GM12878 (cell line): ENCODE measurements around the gene UBR2. TPM values are rescaled to one million over a fixed set of nuclear protein-coding genes. Genes with fewer than 3 reads are reported as not detected.
"Not testable (repeated sequence)": the region's sequence is repeated elsewhere in the genome, so short reads cannot be mapped to it uniquely, and the experiment has no call there.

ENCODE experiments used
- ATAC-seq: fragments of 200-7000 bp; cut with Tn5 transposase; 3 replicates; pipeline ENCODE4 v1.9.1; 2020; ENCODE audit warnings: mild to moderate bottlenecking, moderate library complexity
- BruUV-seq: library from RNA; stranded (reverse); fragments of 400-500 nt; replicated peaks from 2 replicates; lab custom pipeline; 2021; lab: Mats Ljungman, UMichigan
- CTCF ChIA-PET: fragments of 300-600 bp; sonication (Branson Sonifier 250); formaldehyde crosslinking; extraction: SDS; loops from one replicate; lab custom pipeline; 2021; ENCODE audit warnings: inconsistent platforms; lab: Yijun Ruan, JAX
- POLR2A ChIA-PET: fragments of 350-600 bp; formaldehyde crosslinking; extraction: SDS; loops from one replicate; lab custom pipeline; 2021; ENCODE audit warnings: inconsistent platforms; lab: Charles Lee
- RAD21 ChIA-PET: fragments of 300-600 bp; sonication (Branson Sonifier 250); formaldehyde crosslinking; loops from one replicate; lab custom pipeline; 2023; ENCODE audit warnings: antibody characterized with exemption; ENCODE audit not compliant: unreplicated experiment; lab: Charles Lee
- SMC1A ChIA-PET: fragments of 300-600 bp; sonication (Branson Sonifier 250); formaldehyde crosslinking; loops from one replicate; lab custom pipeline; 2023; ENCODE audit not compliant: unreplicated experiment, uncharacterized antibody; lab: Charles Lee
- DNase-seq: peaks from one replicate; pipeline ENCODE4 v3.0.0-alpha.2; 2011; ENCODE audit warnings: low read depth, low spot score
- FAIRE-seq: peaks from 3 replicates; lab custom pipeline; 2011; peaks lifted over from hg19 to GRCh38; lab: Jason Lieb, UNC
- H2AFZ ChIP-seq: 2 replicates; pipeline ENCODE4 v1.6.0; 2011; ENCODE audit warnings: low read depth, low read length, control low read depth; ENCODE audit not compliant: control insufficient read depth
- H3K27ac ChIP-seq: 2 replicates; pipeline ENCODE4 v1.5.1; 2011; ENCODE audit warnings: control low read depth; ENCODE audit not compliant: control insufficient read depth, insufficient read depth
- H3K27me3 ChIP-seq, 2 experiments: replicated peaks in 1 of 2; 2 replicates each; pipeline versions ENCODE4 v1.6.0 to v1.6.1; 2011; ENCODE audit warnings: low read length in 1 of 2; ENCODE audit not compliant: control insufficient read depth in 2 of 2, insufficient read depth in 2 of 2
- H3K36me3 ChIP-seq, 2 experiments: 2 replicates each; pipeline ENCODE4 v1.5.1; 2011; ENCODE audit warnings: low read length in 1 of 2; ENCODE audit not compliant: control insufficient read depth in 2 of 2, insufficient read depth in 2 of 2
- H3K4me1 ChIP-seq: 2 replicates; pipeline ENCODE4 v1.6.1; 2011; ENCODE audit warnings: mild to moderate bottlenecking, low read length, moderate library complexity, mixed read lengths; ENCODE audit not compliant: control insufficient read depth, insufficient read depth
- H3K4me2 ChIP-seq: 2 replicates; pipeline ENCODE4 v1.6.0; 2011; ENCODE audit warnings: control low read depth; ENCODE audit not compliant: control insufficient read depth, insufficient read depth
- H3K4me3 ChIP-seq: fragments of 200-600 bp; sonication (generic); 2 replicates; pipeline ENCODE4 v1.5.1; 2016
- H3K79me2 ChIP-seq: 2 replicates; pipeline ENCODE4 v1.6.0; 2011; ENCODE audit warnings: low read length; ENCODE audit not compliant: control insufficient read depth, insufficient read depth
- H3K9ac ChIP-seq: 2 replicates; pipeline ENCODE4 v1.8.0; 2011; ENCODE audit warnings: low read length, control low read depth, mixed read lengths; ENCODE audit not compliant: control insufficient read depth, insufficient read depth
- H3K9me3 ChIP-seq: replicated peaks from 3 replicates; pipeline ENCODE4 v1.5.1; 2011; ENCODE audit warnings: mild to moderate bottlenecking, low read length; ENCODE audit not compliant: control insufficient read depth, insufficient read depth
- H4K20me1 ChIP-seq: 2 replicates; pipeline ENCODE4 v1.6.0; 2011; ENCODE audit not compliant: control insufficient read depth, insufficient read depth
- CREM ChIP-seq: IDR thresholded peaks from 2 replicates; pipeline ENCODE4 v1.6.1; 2014; ENCODE audit warnings: antibody characterized with exemption, low read depth
- EP300 ChIP-seq, 2 experiments: fragments of 150-350 bp in 1 of 2; IDR thresholded peaks; 2 replicates each; pipeline ENCODE4 v1.6.1; 2011 to 2012; ENCODE audit warnings: low read depth in 2 of 2, low read length in 2 of 2, borderline replicate concordance in 1 of 2, improper control_type of control experiment in 1 of 2, inconsistent platforms in 1 of 2; ENCODE audit not compliant: control insufficient read depth in 1 of 2
- GATAD2B ChIP-seq: fragments of 450-650 bp; conservative IDR thresholded peaks from 2 replicates; pipeline ENCODE4 v1.6.1; 2017; ENCODE audit warnings: low read depth, mild to moderate bottlenecking, moderate library complexity
- MXI1 ChIP-seq: fragments of 150-350 bp; IDR thresholded peaks from 2 replicates; pipeline ENCODE4 v1.6.1; 2011; ENCODE audit warnings: low read depth, mild to moderate bottlenecking, inconsistent platforms, low read length, improper control_type of control experiment
- POLR2AphosphoS5 ChIP-seq: IDR thresholded peaks from 2 replicates; pipeline ENCODE4 v1.6.1; 2011; ENCODE audit warnings: mild to moderate bottlenecking, low read length, inconsistent platforms
- RCOR1 ChIP-seq: conservative IDR thresholded peaks from 2 replicates; pipeline ENCODE4 v1.6.1; 2012; ENCODE audit warnings: low read depth, low read length, improper control_type of control experiment
- TCF3 ChIP-seq: IDR thresholded peaks from 2 replicates; pipeline ENCODE4 v1.6.1; 2012; ENCODE audit warnings: low read depth, mild to moderate bottlenecking, low read length, borderline replicate concordance; ENCODE audit not compliant: insufficient read depth
- YY1 ChIP-seq: IDR thresholded peaks from 2 replicates; pipeline ENCODE4 v1.6.1; 2011; ENCODE audit warnings: low read depth, mild to moderate bottlenecking, low read length
- ZNF24 ChIP-seq: fragments of 450-650 bp; IDR thresholded peaks from 2 replicates; pipeline ENCODE4 v1.6.1; 2017; ENCODE audit warnings: antibody characterized with exemption, mild to moderate bottlenecking
- ZNF384 ChIP-seq: IDR thresholded peaks from 2 replicates; pipeline ENCODE4 v1.6.1; 2012; ENCODE audit warnings: low read depth, mild to moderate bottlenecking, low read length, improper control_type of control experiment, borderline replicate concordance
- WGBS: methylation state at CpG from one replicate; pipeline ENCODE4 v1.1.6; 2016; ENCODE audit warnings: low lambda C conversion rate; ENCODE audit not compliant: insufficient replicate concordance, insufficient coverage; ENCODE audit errors: missing lambda C conversion rate; 5-methylcytosine and 5-hydroxymethylcytosine counted together
- in situ Hi-C: fragments of 300-500 bp; cut with MboI; formaldehyde crosslinking; loops from 9 replicates; pipeline ENCODE4 v1.14.3; 2018; ENCODE audit warnings: mixed read lengths
- intact Hi-C: fragments of 100-400 bp; cut with micrococcal nuclease; formaldehyde crosslinking; loops from one replicate; pipeline ENCODE4 v1.14.2; 2022; ENCODE audit not compliant: unreplicated experiment
- polyA plus RNA-seq, 11 experiments: library from polyadenylated mRNA; depleted of rRNA in 4 of 11; unstranded in 6 of 11; stranded (reverse) in 5 of 11; fragments of >200 nt; fragmentation: Nextera tagmentation in 4 of 11; fragmentation: Illumina TruSeq in 1 of 11; extraction: Ambion mirVana in 4 of 11; extraction: Trizol in 1 of 11; gene quantifications; 1 replicate in 1 of 11; 2 replicates in 10 of 11; pipeline versions ENCODE4 v1.2.1 to v1.2.3, GENCODE V29; 2011 to 2016; ENCODE audit warnings: inconsistent platforms in 2 of 11, missing spikeins in 2 of 11, low read depth in 1 of 11
- total RNA-seq, 4 experiments: library from RNA; depleted of rRNA in 3 of 4; stranded (reverse); fragments of >200 nt in 3 of 4; fragmentation: Illumina TruSeq in 1 of 4; extraction: Trizol in 1 of 4; gene quantifications; 2 replicates each; pipeline versions ENCODE4 v1.2.1 to v1.2.3, GENCODE V29; 2013 to 2021
- TF ChIP-seq, protein P1 (sequence below): IDR thresholded peaks from 2 replicates; pipeline ENCODE4 v1.6.1; 2012; ENCODE audit warnings: improper control_type of control experiment, low read depth, low read length; ENCODE audit not compliant: insufficient replicate concordance

UBR2 gene
- total and polyA plus RNA-seq, 10 of the 15 experiments (the other 5 are each of a cell fraction or from before 2014, with no cell fraction given): 2.3 to 18.4 (median 9.6) TPM

DNA sequence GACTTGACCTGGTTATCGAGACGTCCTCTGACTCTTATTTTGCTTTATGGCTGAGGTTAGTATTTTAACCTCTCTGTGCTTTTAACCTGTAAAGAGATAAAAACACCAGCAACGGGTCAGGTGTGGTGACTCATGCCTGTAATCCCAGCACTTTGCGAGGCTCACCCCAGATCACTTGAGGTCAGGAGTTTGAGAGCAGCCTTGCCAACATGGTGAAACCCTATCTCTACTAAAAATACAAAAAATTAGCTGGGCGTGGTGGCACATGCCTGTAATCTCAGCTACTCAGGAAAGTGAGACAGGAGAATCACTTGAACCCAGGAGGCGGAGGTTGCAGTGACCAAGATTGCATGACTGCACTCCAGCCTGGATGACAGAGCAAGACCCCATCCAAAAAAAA is 110.5 kb downstream of the UBR2 start:
- in situ Hi-C loops: not testable (repeated sequence)

DNA sequence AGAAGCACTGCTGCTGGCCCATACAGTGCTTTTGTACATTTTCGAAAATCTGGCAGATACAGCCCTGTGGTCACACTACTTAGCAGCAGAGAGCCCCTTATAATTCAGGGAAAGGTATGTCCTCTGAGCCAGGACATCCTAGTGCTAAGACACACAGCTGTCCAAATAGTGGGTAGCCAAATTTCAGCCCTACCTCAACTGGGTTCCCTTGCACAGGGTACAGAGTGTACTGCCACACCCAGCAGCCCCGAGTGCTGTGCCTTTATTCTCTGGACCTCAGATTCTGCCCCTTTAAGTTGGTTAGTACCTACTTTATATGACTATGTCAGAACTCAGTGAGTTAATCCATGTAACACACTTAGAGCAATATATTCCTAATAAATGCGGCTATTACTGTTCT is 111.0 kb downstream of the UBR2 start:
- H3K4me3 ChIP-seq: no peak overlapping the region
- CTCF ChIA-PET: interaction anchor here (1.2 to 1.7 kb wide), 4 partner anchors 11 to 204 kb away, joined by 3 to 5 read pairs (median 4); partner anchors contain the start of gene RPL7L1
- in situ Hi-C loops: no loop called here
- TF ChIP-seq ZNF24 (no peak), MXI1 (no peak), CREM (no peak), RCOR1 (no peak), POLR2AphosphoS5 (no peak), GATAD2B (no peak), ZNF384 (no peak), YY1 (no peak), TCF3 (no peak), EP300 (IDR thresholded peaks at IDR 0.05; ENCODE audit: borderline replicate concordance in 1 of 2, control insufficient read depth in 1 of 2, low read depth in 2 of 2, low read length in 2 of 2) (no peak)
- TF ChIP-seq, protein P1, sequence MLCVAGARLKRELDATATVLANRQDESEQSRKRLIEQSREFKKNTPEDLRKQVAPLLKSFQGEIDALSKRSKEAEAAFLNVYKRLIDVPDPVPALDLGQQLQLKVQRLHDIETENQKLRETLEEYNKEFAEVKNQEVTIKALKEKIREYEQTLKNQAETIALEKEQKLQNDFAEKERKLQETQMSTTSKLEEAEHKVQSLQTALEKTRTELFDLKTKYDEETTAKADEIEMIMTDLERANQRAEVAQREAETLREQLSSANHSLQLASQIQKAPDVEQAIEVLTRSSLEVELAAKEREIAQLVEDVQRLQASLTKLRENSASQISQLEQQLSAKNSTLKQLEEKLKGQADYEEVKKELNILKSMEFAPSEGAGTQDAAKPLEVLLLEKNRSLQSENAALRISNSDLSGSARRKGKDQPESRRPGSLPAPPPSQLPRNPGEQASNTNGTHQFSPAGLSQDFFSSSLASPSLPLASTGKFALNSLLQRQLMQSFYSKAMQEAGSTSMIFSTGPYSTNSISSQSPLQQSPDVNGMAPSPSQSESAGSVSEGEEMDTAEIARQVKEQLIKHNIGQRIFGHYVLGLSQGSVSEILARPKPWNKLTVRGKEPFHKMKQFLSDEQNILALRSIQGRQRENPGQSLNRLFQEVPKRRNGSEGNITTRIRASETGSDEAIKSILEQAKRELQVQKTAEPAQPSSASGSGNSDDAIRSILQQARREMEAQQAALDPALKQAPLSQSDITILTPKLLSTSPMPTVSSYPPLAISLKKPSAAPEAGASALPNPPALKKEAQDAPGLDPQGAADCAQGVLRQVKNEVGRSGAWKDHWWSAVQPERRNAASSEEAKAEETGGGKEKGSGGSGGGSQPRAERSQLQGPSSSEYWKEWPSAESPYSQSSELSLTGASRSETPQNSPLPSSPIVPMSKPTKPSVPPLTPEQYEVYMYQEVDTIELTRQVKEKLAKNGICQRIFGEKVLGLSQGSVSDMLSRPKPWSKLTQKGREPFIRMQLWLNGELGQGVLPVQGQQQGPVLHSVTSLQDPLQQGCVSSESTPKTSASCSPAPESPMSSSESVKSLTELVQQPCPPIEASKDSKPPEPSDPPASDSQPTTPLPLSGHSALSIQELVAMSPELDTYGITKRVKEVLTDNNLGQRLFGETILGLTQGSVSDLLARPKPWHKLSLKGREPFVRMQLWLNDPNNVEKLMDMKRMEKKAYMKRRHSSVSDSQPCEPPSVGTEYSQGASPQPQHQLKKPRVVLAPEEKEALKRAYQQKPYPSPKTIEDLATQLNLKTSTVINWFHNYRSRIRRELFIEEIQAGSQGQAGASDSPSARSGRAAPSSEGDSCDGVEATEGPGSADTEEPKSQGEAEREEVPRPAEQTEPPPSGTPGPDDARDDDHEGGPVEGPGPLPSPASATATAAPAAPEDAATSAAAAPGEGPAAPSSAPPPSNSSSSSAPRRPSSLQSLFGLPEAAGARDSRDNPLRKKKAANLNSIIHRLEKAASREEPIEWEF: no peak

More for the DNA sequence above, 110.5 kb downstream of the UBR2 start:
- H3K36me3 ChIP-seq: peaks cover 1 to 25% of the 10 kb centered on the region in 2 experiments
- H3K4me1 ChIP-seq, POLR2A ChIA-PET, DNase-seq, intact Hi-C loops, H3K9me3 ChIP-seq, ATAC-seq, H3K9ac ChIP-seq, FAIRE-seq, H2AFZ ChIP-seq, H4K20me1 ChIP-seq, H3K27ac ChIP-seq, H3K27me3 ChIP-seq, BruUV-seq, RAD21 ChIA-PET, H3K4me2 ChIP-seq, H3K4me3 ChIP-seq, H3K79me2 ChIP-seq: not testable (repeated sequence)
- SMC1A ChIA-PET: interaction anchor here (0.6 kb wide), 1 partner anchor 44 kb away, joined by 4 read pairs; no protein-coding TSS in a partner anchor
- 93% methylated on average over 6 of the region's 6 CpGs for WGBS
- CTCF ChIA-PET: interaction anchor here (1.2 to 1.4 kb wide), 3 partner anchors 11 to 204 kb away, joined by 3 to 4 read pairs (median 4); partner anchors contain the start of gene RPL7L1

More for the DNA sequence above, 111.0 kb downstream of the UBR2 start:
- H3K9ac ChIP-seq: no peak overlapping the region
- no peak overlapping the region for H3K4me2 ChIP-seq
- no peak overlapping the region for H2AFZ ChIP-seq
- intact Hi-C loops: no loop called here
- ATAC-seq: no peak
- H3K27ac ChIP-seq: no peak overlapping the region
- FAIRE-seq: no peak
- WGBS: 96% methylated on average over 3 of the region's 3 CpGs
- SMC1A ChIA-PET: interaction anchor here (0.6 to 1.0 kb wide), 2 partner anchors 11 to 44 kb away, joined by 3 to 4 read pairs; no protein-coding TSS in a partner anchor
- peaks cover 1 to 24% of the 10 kb centered on the region in 2 experiments for H3K36me3 ChIP-seq
- no peaks in the 10 kb centered on the region for H3K9me3 ChIP-seq
- no peaks in the 10 kb centered on the region for H3K27me3 ChIP-seq
- no peaks in the 10 kb centered on the region for H4K20me1 ChIP-seq
- H3K4me1 ChIP-seq: no peaks in the 10 kb centered on the region
- RAD21 ChIA-PET: no interaction called here
- BruUV-seq: TSS peak; percentile 52
- no peak for DNase-seq
- POLR2A ChIA-PET: no interaction called here
- H3K79me2 ChIP-seq: no peaks in the 10 kb centered on the region
